Neutrophil (primary cell): ENCODE data around the gene KBTBD13.

Experiments used
- H3K27ac ChIP-seq: fragments of 200-600 bp; sonication (generic); 2 replicates; pipeline ENCODE4 v1.5.1; 2016; ENCODE audit warnings: mild to moderate bottlenecking, moderate library complexity
- H3K27me3 ChIP-seq: fragments of 200-600 bp; sonication (generic); 2 replicates; pipeline ENCODE4 v1.6.0; 2016; ENCODE audit warnings: mild to moderate bottlenecking
- H3K36me3 ChIP-seq: fragments of 200-600 bp; sonication (generic); 2 replicates; pipeline ENCODE4 v1.5.1; 2017
- H3K4me1 ChIP-seq, 2 experiments: fragments of 200-600 bp in 1 of 2; sonication (generic) in 1 of 2; 1 replicate in 1 of 2; 2 replicates in 1 of 2; pipeline versions ENCODE4 v1.5.1 to v1.6.1; 2013 to 2016; ENCODE audit warnings: low read depth in 1 of 2, low read length in 1 of 2, mild to moderate bottlenecking in 1 of 2, moderate library complexity in 1 of 2; ENCODE audit not compliant: control insufficient read depth in 1 of 2, insufficient read depth in 1 of 2
- H3K4me3 ChIP-seq, 2 experiments: fragments of 200-600 bp in 1 of 2; sonication (generic) in 1 of 2; 1 replicate in 1 of 2; 2 replicates in 1 of 2; pipeline ENCODE4 v1.5.1; 2013 to 2016; ENCODE audit warnings: low read depth in 1 of 2, low read length in 1 of 2, mild to moderate bottlenecking in 1 of 2, moderate library complexity in 1 of 2
- H3K9me3 ChIP-seq: fragments of 200-600 bp; sonication (generic); 2 replicates; pipeline ENCODE4 v1.5.1; 2016
- TF ChIP-seq, protein P1 (sequence below): fragments of 200-600 bp; sonication (generic); IDR thresholded peaks from 2 replicates; pipeline ENCODE4 v1.5.1; 2016; ENCODE audit warnings: antibody characterized with exemption

The KBTBD13 gene

DNA sequence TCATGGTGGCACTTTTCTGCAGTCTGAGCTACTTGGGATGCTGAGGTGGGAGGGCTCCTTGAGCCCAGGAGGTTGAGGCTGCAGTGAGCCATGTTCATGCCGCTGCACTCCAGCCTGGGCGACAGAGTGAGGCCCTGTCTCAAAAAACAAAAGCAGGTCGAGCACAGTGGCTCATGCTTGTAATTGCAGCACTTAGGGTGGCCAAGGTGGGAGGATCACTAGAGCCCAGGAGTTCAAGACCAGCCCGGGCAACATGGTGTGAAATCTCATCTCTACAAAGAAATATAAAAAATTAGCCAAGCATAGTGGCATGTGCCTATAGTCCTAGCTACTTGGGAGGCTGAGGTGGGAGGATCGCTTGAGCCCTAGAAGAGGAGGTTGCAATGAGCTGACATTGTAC is 28.5 kb downstream of the KBTBD13 start:
- Histone ChIP-seq H3K4me1 (no peaks in the 10 kb centered on the region), H3K27me3 (no peaks in the 10 kb centered on the region), H3K36me3 (peaks cover 12% of the 10 kb centered on the region), H3K27ac (no peak overlapping the region), H3K4me3 (no peak overlapping the region), H3K9me3 (no peaks in the 10 kb centered on the region)
- TF ChIP-seq, protein P1, sequence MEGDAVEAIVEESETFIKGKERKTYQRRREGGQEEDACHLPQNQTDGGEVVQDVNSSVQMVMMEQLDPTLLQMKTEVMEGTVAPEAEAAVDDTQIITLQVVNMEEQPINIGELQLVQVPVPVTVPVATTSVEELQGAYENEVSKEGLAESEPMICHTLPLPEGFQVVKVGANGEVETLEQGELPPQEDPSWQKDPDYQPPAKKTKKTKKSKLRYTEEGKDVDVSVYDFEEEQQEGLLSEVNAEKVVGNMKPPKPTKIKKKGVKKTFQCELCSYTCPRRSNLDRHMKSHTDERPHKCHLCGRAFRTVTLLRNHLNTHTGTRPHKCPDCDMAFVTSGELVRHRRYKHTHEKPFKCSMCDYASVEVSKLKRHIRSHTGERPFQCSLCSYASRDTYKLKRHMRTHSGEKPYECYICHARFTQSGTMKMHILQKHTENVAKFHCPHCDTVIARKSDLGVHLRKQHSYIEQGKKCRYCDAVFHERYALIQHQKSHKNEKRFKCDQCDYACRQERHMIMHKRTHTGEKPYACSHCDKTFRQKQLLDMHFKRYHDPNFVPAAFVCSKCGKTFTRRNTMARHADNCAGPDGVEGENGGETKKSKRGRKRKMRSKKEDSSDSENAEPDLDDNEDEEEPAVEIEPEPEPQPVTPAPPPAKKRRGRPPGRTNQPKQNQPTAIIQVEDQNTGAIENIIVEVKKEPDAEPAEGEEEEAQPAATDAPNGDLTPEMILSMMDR: no peak

GRCh38 chr15:65106011-65106590 is 29.6 kb downstream of the KBTBD13 start:
- TF ChIP-seq, protein P1: no peak
- Histone ChIP-seq H3K27me3 (no peaks in the 10 kb centered on the region), H3K36me3 (peaks cover 12% of the 10 kb centered on the region), H3K27ac (no peak overlapping the region), H3K4me1 (no peaks in the 10 kb centered on the region), H3K4me3 (no peak overlapping the region), H3K9me3 (no peaks in the 10 kb centered on the region)

GRCh38 chr15:65110676-65111292 is 34.2 kb downstream of the KBTBD13 start:
- H3K36me3 ChIP-seq: peaks cover 12% of the 10 kb centered on the region
- no peaks in the 10 kb centered on the region for H3K4me1 ChIP-seq
- H3K27ac ChIP-seq: no peak overlapping the region

GRCh38 chr15:65115086-65115485 is 38.5 kb downstream of the KBTBD13 start, which contains the start of gene UBAP1L:
TSS of gene UBAP1L (minus strand) at chr15:65115200. CDS start at chr15:65106215, 8,985 bp downstream.
- no peaks in the 10 kb centered on the region for H3K4me1 ChIP-seq
- no peaks in the 10 kb centered on the region for H3K27me3 ChIP-seq
- TF ChIP-seq, protein P1: no peak
- peaks cover 35% of the 10 kb centered on the region for H3K36me3 ChIP-seq
- H3K27ac ChIP-seq: no peak within 1 kb of the TSS
- no peak within 1 kb of the TSS for H3K4me3 ChIP-seq
- no peaks in the 10 kb centered on the region for H3K9me3 ChIP-seq

More at GRCh38 chr15:65110676-65111292, 34.2 kb downstream of the KBTBD13 start:
- Histone ChIP-seq H3K4me3 (no peak overlapping the region), H3K9me3 (no peaks in the 10 kb centered on the region), H3K27me3 (no peaks in the 10 kb centered on the region)
- TF ChIP-seq, protein P1: no peak

DNA sequence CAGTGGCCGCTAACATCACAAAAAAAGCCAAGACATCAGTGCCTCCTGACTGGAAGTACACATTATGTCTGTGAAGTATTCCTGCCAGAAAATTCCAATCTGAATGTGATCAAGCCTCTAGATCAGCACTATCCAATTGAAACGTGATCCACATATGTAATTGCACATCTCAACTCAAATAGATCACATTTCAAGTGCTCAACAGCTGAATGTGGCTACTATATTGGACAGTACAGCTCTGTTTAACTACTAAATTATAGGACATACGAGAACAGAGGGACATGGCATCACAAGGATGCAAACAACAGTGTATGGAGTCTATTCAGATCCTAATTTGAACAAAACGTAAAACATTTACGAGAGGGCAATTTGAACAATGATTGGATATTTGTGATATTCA is 39.0 kb downstream of the KBTBD13 start:
- H3K27me3 ChIP-seq: no peaks in the 10 kb centered on the region
- peaks cover 35% of the 10 kb centered on the region for H3K36me3 ChIP-seq
- H3K9me3 ChIP-seq: no peaks in the 10 kb centered on the region
- TF ChIP-seq, protein P1: no peak
- no peaks in the 10 kb centered on the region for H3K4me1 ChIP-seq
- H3K4me3 ChIP-seq: no peak overlapping the region
- H3K27ac ChIP-seq: no peak overlapping the region
